WERI-Rb-1 (cell line): ENCODE data around the gene ADGRG1.
"Not testable (repeated sequence)": the region's sequence is repeated elsewhere in the genome, so short reads cannot be mapped to it uniquely, and the experiment has no call there.

Source experiments
- DNase-seq: peaks from one replicate; pipeline ENCODE4 v3.0.0-alpha.2; 2020
- H3K27ac ChIP-seq: fragments of 250-450 bp; sonication (Bioruptor Pico); 2 replicates; pipeline ENCODE4 v1.5.1; 2020; ENCODE audit warnings: mild to moderate bottlenecking, moderate library complexity
- H3K27me3 ChIP-seq: fragments of 250-450 bp; sonication (Bioruptor Pico); 2 replicates; pipeline ENCODE4 v1.5.1; 2021; ENCODE audit warnings: mild to moderate bottlenecking, low read depth, moderate library complexity; ENCODE audit not compliant: insufficient read depth, severe bottlenecking
- H3K36me3 ChIP-seq: fragments of 250-450 bp; sonication (Bioruptor Pico); 2 replicates; pipeline ENCODE4 v1.5.1; 2020; ENCODE audit warnings: mild to moderate bottlenecking, moderate library complexity
- H3K4me3 ChIP-seq: 2 replicates; pipeline ENCODE4 v1.5.1; 2011; ENCODE audit warnings: low read depth, mild to moderate bottlenecking, control low read depth, low read length
- H3K9me3 ChIP-seq: fragments of 250-450 bp; sonication (Bioruptor Pico); 2 replicates; pipeline ENCODE4 v1.5.1; 2021; ENCODE audit warnings: mild to moderate bottlenecking, moderate library complexity; ENCODE audit not compliant: severe bottlenecking
- CTCF ChIP-seq: IDR thresholded peaks from 2 replicates; pipeline ENCODE4 v1.5.1; 2011; ENCODE audit warnings: low read depth, mild to moderate bottlenecking, control low read depth, inconsistent platforms, low read length

Gene ADGRG1

GRCh38 chr16:57708168-57708567, 79.7 kb downstream of the ADGRG1 start:
- TF ChIP-seq CTCF, result no peak
- H3K9me3 ChIP-seq, result no peaks in the 10 kb centered on the region
- H3K27me3 ChIP-seq, result no peaks in the 10 kb centered on the region
- DNase-seq, result no peak
- H3K4me3 ChIP-seq, result no peak overlapping the region
- H3K36me3 ChIP-seq, result no peaks in the 10 kb centered on the region
- no peak overlapping the region for H3K27ac ChIP-seq

GRCh38 chr16:57709663-57710062, 81.2 kb downstream of the ADGRG1 start:
- no peak for TF ChIP-seq CTCF
- no peak overlapping the region for H3K27ac ChIP-seq
- H3K4me3 ChIP-seq, result no peak overlapping the region
- no peak for DNase-seq
- H3K36me3 ChIP-seq, result no peaks in the 10 kb centered on the region
- H3K27me3 ChIP-seq, result no peaks in the 10 kb centered on the region
- no peaks in the 10 kb centered on the region for H3K9me3 ChIP-seq

- Histone ChIP-seq H3K4me3 (no peak overlapping the region), H3K36me3 (no peaks in the 10 kb centered on the region), H3K9me3 (no peaks in the 10 kb centered on the region), H3K27ac (peak overlapping the region; percentile 6; the same call in 1 of the 2 replicates), H3K27me3 (no peaks in the 10 kb centered on the region)
- DNase-seq, result no peak
- TF ChIP-seq CTCF, result no peak
Observed at GRCh38 chr16:57711346-57711745, 82.9 kb downstream of the ADGRG1 start.

- H3K9me3 ChIP-seq, result no peaks in the 10 kb centered on the region
- H3K27me3 ChIP-seq, result no peaks in the 10 kb centered on the region
- no peaks in the 10 kb centered on the region for H3K36me3 ChIP-seq
- H3K4me3 ChIP-seq, result no peak overlapping the region
- TF ChIP-seq CTCF, result no peak
- DNase-seq, result no peak
- no peak overlapping the region for H3K27ac ChIP-seq
Observed at GRCh38 chr16:57711993-57712392, 83.6 kb downstream of the ADGRG1 start.

- H3K27ac ChIP-seq, H3K9me3 ChIP-seq, H3K36me3 ChIP-seq, H3K27me3 ChIP-seq, H3K4me3 ChIP-seq: not testable (repeated sequence)
- DNase-seq, result peak; percentile 42
Observed at GRCh38 chr16:57712569-57712968, 84.1 kb downstream of the ADGRG1 start.

- DNase-seq, result no peak
- H3K27ac ChIP-seq, result no peak overlapping the region
- H3K4me3 ChIP-seq, result no peak overlapping the region
- TF ChIP-seq CTCF, result no peak
- no peaks in the 10 kb centered on the region for H3K36me3 ChIP-seq
- H3K27me3 ChIP-seq, result no peaks in the 10 kb centered on the region
- H3K9me3 ChIP-seq, result no peaks in the 10 kb centered on the region
Observed at GRCh38 chr16:57713596-57713995, 85.2 kb downstream of the ADGRG1 start.
